Right renal pelvis (tissue), 4 donors: Measurements from ENCODE around the gene UMOD. TPM values are rescaled to one million over a fixed set of nuclear protein-coding genes. Genes with fewer than 3 reads are reported as not detected.

Experiments used
- DNase-seq, 4 donors: peaks; one replicate each; pipeline ENCODE4 v3.0.0-alpha.2; 2013; ENCODE audit warnings: low read depth in 4 of 4, low spot score in 3 of 4, missing footprints in 1 of 4
- polyA plus RNA-seq, 4 donors: library from polyadenylated mRNA; unstranded; fragments of 120-200 nt; gene quantifications; one replicate each; pipeline ENCODE4 v1.2.1, GENCODE V29; 2013; ENCODE audit not compliant: insufficient read length in 4 of 4

The UMOD gene
- 100 to 1,000 TPM; 117 to 243 (median 186) TPM for polyA plus RNA-seq

DNA sequence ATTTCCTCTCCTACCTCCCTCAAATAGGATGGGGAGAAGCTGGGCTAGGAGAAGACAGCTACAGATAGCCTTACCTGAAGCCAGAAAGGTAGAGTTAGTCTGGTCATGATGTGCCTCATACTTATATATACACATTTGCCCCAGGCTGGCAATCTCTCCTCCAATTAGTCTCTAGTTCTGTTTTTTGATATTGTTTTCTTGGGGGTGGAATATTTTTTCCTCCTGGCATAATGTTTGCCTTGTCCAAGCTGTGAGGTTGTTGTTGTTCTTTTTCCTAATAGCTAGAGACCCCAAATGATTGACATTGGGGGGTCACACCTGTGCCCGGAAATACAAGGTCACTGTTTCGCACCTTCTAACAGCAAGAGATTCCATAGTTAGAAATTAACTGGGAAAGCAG, at the start of gene UMOD:
UMOD (minus strand) TSS at position 101 of the 400 bp plus-strand sequence. CDS start 1,978 bp downstream, outside the sequence.
- no peak for DNase-seq

DNA sequence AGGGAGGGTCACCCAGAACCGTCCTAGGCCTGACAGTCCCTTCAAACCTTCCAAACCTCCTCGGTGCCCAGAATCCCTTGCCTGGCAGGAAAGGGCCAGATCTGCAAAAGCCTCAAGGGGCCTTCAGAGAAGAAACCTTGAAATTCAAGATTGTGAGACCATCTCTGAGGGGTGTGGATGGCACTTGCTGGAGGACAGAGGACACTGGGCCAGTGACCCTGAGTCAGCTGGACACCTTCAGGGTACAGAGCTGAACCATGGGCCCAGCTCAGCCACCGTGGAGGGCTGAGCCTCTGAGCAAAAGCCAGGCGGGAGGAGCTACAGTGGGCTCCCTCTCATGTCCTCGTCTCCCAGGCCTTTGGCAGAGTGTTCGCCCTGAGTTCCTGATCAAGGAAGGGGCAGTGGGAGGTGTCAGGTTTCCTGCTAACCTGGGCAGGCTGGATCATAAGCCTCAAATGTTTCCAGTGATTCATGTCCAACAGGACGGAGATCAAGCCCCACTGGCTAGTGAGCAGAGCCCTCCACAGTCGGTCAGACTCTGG, 49.0 kb upstream of the UMOD start:
- no peak for DNase-seq

DNA sequence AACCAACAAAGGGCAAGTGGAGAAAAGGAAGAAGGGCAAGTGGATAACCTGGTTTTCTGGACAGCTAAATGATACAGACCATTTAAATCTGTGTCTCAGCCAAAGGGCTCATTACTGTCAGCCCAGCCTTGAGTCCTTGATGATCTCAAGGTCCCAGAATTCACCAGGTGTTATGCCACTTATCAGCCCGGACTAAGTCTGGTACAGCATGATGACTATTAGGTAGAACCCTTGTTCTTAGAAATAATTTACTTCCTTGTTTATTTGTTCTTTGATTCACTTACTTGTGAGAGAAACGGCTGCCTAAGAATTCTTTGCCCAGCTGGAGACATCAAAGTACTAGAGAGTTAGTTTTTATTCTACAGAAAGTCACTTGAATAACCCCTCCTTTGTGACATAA, 48.6 kb upstream of the UMOD start:
- no peak for DNase-seq

DNA sequence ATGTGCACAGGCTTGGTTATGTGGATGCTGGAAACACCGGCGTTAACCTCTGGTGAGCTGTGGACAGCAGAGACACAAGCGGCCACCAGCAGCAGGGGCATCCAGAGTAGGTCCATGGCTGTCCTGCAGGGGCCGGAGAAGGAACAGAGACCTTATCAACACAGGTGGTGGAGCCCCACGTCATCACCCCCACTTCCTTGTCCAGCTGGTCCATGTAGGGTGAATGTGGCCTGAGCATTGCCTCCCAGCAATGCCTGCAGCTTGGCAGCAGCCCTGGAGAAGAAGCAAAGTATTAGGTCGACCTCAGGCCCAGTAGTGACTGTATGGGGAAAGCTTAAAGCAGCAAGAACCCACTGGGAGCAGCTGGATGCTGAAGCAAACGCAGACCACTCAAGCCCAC, 46.7 kb upstream of the UMOD start:
- no peak for DNase-seq

DNA sequence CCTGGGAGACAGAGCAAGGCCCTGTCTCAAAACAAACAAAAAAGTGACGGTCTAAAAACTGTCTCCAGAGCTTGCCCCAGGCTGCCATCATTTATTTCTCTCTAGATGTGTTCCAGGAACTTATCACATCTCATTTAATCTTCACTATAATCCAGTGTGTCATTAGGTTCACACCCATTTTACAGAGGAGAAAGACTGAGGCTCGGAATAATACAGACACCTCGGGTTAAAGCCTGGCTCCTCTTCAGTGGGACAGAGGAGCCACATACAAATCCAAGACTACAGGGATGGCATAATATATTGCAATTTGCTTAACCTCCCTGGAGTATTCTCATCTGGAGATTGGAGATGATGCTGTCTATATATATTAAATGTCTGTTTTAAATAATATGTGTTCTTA, 46.1 kb upstream of the UMOD start:
- DNase-seq, result no peak

DNA sequence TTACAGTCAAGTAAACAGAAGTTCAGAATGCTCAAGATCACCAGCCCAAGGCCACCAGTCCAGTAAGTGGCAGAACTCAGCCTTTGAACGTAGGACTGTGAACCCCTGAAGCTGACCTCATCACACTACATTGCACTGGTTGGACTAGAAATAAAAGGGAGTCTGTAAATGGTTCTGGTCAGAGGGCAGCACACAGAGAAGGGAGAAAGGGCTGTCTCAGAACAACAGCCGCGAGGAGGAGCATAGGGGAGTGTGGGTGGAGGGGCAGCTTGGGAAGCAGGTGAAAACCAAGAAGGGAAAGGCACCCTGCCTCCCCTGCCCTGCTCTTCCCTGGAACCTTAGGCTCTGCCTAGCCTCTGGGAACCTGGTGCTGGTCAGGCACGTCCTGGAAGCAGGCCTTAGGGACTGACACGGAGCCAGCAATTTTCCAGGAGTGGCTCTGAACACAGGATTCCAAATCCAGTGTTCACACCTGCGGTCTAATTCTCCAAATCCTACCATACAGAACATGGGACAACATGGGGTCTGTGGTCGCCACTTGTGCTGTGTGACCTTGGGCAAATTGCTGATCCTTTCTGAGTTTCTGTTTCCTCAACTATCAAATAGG, 45.1 kb upstream of the UMOD start:
- DNase-seq, result no peak

DNA sequence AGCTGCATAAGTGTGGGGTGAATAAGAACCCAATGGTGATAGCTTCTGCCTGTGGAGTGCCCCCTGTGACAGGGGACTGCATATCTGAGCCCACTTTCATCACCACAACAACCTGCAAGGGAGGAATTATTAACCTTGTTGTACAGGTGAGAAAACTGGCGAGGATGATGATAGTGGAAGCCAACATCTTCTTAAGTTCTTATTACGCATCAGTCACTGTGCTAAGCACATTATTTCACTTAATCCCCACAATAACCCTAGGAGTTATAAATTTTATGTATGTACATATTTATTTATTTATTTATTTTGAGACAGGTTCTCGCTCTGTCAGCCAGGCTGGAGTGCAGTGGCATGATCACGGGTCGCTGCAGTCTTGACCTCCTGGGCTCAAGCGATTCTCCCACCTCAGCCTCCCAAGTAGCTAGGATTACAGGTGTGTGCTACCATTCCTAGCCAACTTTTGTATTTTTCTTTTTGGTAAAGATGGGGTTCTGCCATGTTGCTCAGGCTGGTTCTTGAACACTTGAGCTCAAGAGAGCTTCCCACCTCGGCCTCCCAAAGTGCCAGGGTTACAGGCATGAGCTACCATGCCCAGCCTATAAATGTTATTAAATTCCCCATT, 44.4 kb upstream of the UMOD start:
- DNase-seq, result no peak

DNA sequence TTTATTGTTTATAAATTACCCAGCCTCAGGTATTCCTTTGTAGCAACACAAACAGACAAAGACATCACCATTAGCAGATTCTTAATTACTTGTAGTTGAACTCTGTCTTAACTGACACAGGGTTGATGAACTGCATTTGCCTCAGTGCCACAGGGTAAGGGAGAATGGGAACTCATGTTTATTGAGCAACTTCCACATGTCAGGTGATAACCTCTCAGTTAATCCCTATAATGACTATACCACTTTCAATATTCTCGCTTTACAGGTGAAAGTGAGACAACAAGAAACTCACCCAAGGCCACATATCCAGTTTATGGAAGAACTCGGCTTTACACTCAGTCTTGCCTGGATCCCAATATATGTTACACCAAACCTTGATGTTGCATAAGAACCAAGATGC, 43.4 kb upstream of the UMOD start:
- DNase-seq, result no peak

DNA sequence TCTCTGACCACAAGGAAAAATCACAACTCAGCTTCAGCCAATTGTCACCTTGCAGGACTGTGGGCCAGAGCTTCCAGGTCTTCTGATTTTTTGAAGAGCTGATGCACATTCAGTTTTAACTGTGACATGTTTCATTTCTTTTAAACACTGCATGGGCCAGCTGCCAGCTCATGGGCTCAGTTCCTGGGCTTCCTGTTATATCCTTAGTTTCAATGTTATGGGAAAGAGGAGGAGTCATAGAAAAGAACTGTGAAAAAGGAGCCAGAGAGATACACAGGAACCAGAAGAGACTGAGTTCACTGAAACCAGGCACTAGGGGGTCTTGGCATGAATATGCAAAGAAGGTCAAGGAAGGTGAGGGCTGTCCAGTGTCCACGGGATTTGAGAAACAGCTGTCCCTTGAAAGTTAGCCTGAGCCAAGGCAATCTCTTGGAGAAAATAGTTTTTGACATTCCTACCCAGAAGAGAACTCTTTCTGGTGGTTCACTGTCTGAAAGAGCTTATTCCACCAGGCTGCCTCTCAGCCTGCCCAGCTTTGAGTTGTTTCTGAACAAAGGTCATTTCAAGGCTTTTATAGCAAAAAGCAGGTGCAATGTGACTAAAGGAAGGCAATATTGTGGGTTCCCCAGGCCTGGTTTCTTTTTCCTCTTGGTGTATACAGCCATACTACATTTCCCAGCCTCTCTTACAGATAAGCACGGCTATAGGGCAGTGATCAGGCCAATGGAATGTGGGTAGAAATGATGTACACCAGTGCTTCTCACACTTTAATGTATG, 41.5 kb upstream of the UMOD start:
- DNase-seq, result no peak

DNA sequence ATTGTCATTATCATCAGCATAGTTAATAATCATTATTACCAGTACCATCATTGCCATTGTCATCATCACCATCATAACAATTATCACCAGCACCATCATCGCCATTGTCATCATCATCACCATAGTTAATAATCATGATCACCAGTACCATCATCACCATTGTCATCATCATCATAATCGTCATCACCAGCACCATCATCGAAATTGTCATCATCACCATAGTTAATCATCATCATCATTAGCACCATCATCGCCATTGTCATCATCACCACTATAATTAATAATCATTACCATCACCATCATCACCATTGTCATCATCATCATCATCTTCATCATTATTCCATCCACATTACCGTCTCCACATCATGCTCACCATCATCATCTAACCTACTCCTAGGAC, 38.5 kb upstream of the UMOD start:
- DNase-seq, result no peak

DNA sequence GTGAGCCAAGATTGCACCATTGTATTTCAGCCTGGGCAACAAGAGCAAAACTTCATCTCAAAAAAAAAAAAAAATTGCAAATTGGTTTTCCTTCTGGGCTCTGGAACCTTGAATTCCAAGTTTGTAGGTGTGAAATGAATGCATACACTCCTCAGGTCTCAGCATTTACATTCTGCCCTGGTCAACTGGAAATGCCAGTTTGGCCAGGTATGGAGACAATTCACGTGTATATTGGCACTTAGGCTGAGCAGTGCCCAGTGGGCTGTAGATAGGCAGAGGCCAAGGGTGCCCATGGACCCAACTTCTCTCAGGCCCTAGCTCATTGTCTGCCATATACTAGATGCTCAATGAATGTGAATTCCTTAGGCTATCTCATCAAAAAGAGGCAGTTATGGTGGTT, 36.3 kb upstream of the UMOD start:
- no peak for DNase-seq

DNA sequence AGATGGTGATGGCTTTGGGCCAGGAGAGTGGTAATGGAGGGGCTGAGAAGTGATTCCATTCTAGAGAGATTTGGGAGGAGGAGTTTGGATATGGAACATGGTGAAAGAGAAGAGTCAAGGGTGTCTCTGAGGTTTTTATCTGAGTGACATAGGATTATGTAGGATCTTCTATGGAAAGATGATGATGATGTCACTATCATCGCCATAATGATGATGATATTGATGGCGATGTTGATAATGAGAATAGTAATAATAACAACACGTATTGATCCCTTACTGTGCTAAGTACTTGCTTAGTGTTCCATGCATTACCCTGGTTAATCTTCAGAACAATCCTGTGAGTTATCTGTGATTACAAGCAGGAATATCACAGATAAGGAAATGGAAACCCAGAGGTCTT, 35.5 kb upstream of the UMOD start:
- no peak for DNase-seq

DNA sequence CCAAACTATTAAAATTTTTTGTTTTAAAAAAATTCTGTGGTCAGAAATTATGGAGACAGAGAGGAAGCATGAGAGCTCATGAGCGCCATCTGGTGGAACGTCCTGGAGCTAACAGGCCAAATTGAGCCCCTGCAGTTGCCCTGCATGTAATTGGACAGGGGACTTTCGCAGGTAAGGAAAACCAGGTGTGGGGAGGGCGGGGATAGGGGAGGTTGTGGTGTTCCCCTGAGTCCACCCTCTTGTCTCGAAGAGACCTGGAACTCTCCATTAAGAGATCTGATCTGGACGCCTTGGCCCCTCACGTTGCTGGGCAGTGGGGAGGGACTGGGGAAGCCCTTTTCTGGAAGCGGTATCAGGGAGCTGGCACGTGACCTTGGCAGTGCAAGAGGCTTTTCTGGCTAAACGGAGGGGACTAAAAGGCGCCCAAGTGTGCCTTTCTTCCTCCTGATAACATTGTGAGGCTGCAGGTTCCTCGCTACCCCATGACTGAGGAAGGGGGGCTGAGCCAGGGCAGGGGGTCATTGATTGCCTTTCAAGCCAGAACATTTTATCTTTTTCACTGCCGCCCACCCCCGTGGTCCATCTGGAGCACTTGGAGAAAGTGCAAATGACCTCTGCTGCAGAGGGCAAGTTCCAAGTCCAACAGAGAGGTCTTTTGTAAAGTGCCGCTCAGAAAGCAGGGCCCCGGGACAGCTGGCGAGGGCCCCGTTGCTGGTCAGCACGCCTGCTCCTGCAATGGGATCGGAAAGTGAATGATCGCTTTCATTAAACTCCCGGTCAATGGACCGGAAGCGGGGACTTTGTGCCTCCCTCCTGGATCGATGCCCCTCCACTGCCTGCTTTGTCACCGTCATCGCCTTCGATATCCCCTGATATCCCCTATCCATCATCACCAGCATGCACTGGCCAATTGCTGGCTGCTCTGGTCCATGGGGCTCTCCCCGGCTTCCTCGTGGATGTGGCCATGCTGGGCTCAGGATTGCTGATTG, 33.6 kb upstream of the UMOD start:
- peak in 1 of 4 donors; percentile 33 for DNase-seq

DNA sequence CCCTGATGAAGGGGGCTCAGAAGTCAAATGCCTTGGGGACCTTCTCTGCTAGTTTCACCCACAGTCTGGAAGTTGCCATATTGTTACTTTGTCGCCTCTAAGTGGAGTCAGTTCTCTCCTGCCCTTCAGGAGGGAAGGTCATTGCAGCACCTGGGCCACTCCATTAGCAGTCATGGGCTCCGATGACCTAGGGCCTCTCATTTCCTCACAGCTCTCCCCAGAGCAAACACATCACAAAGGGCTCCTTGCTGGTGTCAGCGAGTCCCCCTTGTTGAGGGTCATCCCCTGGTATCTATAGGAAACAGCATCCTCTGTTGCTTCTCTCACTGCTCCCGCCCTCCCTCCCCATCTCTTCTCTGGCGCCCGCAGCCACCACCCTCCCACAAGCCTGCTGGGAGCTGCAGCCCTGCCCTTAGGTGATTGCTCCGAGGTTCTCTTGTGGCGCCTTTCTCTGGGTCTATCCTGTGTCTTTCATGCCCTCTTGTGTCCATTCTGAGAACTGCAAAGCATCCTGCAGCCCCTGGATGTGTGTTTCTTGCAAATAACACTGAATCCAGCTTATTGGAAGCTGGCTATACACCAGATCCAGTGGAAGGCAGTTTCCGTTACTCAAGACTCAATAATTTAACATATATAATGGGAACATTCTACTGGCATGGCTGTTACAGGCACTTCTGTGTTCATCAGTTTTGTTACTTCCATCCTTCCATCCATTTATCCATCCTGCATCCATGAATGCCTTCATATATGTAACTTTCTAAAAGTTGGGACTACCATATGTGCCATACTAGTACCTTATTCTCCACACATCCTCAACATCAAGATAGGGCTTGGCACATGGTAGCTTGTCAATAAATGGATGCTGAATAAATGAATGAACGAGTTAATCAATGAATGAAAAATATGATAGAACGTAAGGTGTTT, 30.9 kb upstream of the UMOD start:
- peak; percentile 42 to 61 (median 46) for DNase-seq

DNA sequence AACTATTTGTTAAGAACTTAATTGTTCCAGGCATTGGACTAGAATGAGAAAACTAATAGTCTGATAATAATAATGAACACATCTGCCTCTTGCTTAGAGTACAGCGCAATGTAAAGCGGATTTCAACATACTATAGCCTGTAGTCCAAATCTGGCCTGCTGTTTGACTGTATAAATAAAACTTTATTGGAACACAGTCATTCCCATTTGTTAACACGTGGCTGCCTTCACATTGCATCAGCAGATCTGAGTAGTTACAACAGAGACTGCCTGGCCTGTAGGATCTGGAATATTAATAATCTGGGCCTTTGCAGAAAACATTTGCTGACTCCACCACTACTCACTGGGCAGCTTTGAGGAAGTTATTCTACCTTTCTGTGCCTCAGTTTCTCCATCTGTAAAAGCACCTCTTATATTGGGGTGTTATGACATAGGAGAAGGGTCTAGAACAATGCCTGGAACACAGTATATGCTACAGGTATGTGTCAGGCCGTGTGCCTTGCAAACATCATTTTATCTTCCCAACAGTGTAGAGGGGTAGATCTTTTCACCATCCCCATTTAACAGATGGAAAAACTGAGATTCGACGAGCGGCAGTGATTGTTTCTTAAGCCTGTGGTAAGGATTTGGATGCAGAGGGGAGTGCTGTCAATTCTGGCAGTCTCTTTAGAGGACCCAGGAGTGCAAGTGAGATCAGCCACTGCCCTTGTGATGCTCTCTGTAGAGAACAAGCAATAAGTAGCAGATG, 29.9 kb upstream of the UMOD start:
- DNase-seq, result no peak

DNA sequence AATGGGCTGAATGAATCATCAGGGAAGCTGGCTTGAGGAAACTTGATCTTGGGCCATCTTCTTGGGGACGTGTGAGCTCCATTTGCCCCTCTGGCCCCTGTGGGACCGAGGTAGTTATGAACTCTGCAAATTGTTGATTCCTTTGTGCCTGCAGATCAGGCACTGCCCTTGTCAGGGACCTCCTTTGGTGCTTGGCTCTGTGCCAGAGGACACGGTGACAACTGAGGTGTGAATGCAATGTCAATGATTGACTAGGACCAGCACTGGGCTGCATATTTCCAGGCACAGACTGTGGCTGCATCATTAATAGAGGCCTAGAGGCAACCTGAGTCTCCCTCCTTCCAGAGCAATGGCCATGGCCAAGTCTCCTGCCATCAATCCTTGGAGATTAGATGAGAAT, 28.3 kb upstream of the UMOD start:
- DNase-seq, result peak in 3 of 4 donors; percentile 30 to 54 (median 43)

DNA sequence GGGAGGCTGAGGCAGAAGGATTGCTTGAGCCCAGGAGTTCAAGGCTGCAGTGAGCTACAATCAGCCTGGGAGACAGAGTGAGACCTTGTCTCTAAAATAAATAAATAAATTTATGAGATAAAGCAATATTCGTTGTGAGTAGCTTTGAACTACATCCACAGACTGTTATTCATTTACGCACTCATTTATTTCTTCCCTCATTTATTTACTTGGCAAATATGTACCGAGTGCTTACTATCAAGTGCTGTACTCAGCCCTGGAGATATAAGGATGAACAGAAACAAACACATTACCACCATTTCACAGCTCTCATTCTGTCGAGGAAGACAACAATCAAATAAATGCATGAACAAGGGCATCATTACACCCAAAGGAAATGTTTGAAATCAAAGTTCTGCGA, 24.7 kb upstream of the UMOD start:
- no peak for DNase-seq

DNA sequence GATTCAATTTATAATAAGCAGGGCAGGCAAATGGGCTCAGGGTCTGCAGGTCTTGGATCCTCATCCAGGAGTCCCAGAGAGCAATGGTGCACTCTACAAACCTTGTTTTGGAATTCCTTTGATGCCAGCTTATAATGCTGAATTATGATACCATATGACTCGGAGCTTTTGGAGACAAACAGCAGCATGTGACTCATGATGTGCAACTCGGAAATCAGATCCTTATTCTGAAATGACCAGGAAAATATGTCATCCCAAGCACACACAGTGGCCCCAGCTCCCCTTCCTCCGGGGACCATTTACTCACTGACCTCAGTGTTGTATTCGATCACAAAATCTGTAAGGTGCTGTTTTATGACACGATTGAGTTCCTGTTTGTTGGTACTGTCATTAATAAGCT, 20.2 kb upstream of the UMOD start:
- no peak for DNase-seq
